GM23248 (cell line): ENCODE data around the gene ECI1.

ENCODE experiments used
- EZH2 ChIP-seq: fragments of 200-600 bp; sonication (generic); IDR thresholded peaks from 2 replicates; pipeline ENCODE4 v1.6.1; 2018; ENCODE audit warnings: antibody characterized with exemption, mild to moderate bottlenecking; ENCODE audit not compliant: insufficient read depth, poor library complexity, severe bottlenecking
- EZH2phosphoT487 ChIP-seq: fragments of 200-600 bp; sonication (generic); IDR thresholded peaks from 2 replicates; pipeline ENCODE4 v1.6.1; 2018; ENCODE audit warnings: antibody characterized with exemption, moderate library complexity, mild to moderate bottlenecking, low read depth; ENCODE audit not compliant: insufficient read depth

DNA sequence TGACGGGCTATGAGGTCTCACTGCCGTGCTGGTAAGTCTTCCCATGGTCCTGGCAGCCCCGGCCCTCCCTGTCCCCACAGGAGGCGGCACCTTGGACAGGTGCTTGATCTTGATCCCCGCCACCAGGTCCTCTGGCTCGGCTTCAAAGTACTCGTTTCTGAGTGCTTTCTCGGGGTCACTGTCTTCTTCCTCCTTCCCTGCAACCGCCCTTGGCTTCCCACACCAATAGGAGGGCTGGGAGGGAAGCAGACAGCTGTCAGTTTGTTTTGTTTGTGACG is 48.5 kb upstream of the ECI1 start:
- TF ChIP-seq EZH2 (no peak), EZH2phosphoT487 (no peak)
